Heart right ventricle (tissue), 16 donors: ENCODE results near the gene CDC42BPG. TPM values are rescaled to one million over a fixed set of nuclear protein-coding genes. Genes with fewer than 3 reads are reported as not detected.

Experiments used
- ATAC-seq, 8 donors: fragments of 200-7000 bp; cut with Tn5 transposase; one replicate each; pipeline ENCODE4 v1.9.1; 2020; ENCODE audit warnings: mild to moderate bottlenecking in 8 of 8, moderate library complexity in 8 of 8, moderate number of reproducible peaks in 1 of 8
- DNase-seq, 2 donors: peaks; one replicate each; pipeline ENCODE4 v3.0.0-alpha.2; 2020
- H3K27ac ChIP-seq, 10 donors: fragments of 200-600 bp; sonication (generic) in 2 of 10; one replicate each; pipeline versions ENCODE4 v1.5.0 to v1.8.0; 2020 to 2022; ENCODE audit warnings: mild to moderate bottlenecking in 3 of 10
- H3K27me3 ChIP-seq, 7 donors: fragments of 200-600 bp; one replicate each; pipeline ENCODE4 v1.8.0; 2021 to 2022; ENCODE audit warnings: mild to moderate bottlenecking in 2 of 7
- H3K36me3 ChIP-seq, 9 donors: fragments of 200-600 bp; sonication (generic) in 1 of 9; one replicate each; pipeline versions ENCODE4 v1.5.0 to v1.8.0; 2020 to 2022; ENCODE audit warnings: mild to moderate bottlenecking in 2 of 9
- H3K4me1 ChIP-seq, 9 donors: fragments of 200-600 bp; sonication (generic) in 1 of 9; one replicate each; pipeline versions ENCODE4 v1.5.0 to v1.8.0; 2020 to 2022; ENCODE audit warnings: mild to moderate bottlenecking in 4 of 9
- H3K4me3 ChIP-seq, 10 donors: fragments of 200-600 bp; sonication (generic) in 2 of 10; one replicate each; pipeline versions ENCODE4 v1.5.0 to v1.8.0; 2020 to 2022; ENCODE audit warnings: mild to moderate bottlenecking in 7 of 10, moderate library complexity in 2 of 10
- H3K9me3 ChIP-seq, 11 donors: fragments of 200-600 bp in 10 of 11; sonication (generic) in 2 of 11; one replicate each; pipeline versions ENCODE4 v1.5.0 to v1.8.0; 2013 to 2022; ENCODE audit warnings: mild to moderate bottlenecking in 2 of 11, control low read depth in 1 of 11, moderate library complexity in 1 of 11
- CTCF ChIP-seq, 9 donors: fragments of 200-600 bp; sonication (generic) in 2 of 9; IDR thresholded peaks; one replicate each; pipeline versions ENCODE4 v1.5.0 to v1.8.0; 2021 to 2022; ENCODE audit warnings: antibody characterized with exemption in 9 of 9, mild to moderate bottlenecking in 5 of 9, moderate library complexity in 1 of 9
- WGBS, 2 donors: extraction: QIAGEN DNeasy Blood & Tissue Kit; methylation state at CpG; one replicate each; pipeline ENCODE4 v1.1.7; 2013; ENCODE audit warnings: inconsistent platforms in 1 of 2; 5-methylcytosine and 5-hydroxymethylcytosine counted together
- intact Hi-C, 10 donors: fragments of 100-400 bp; cut with DNase I; formaldehyde crosslinking; loops; one replicate each; pipeline versions ENCODE4 v1.11.1 to v1.14.2; 2022
- polyA plus RNA-seq, 2 donors: library from polyadenylated mRNA; stranded (reverse); fragments of 200-250 nt; gene quantifications; one replicate each; pipeline ENCODE4 v1.2.3, GENCODE V29; 2013
- total RNA-seq, 10 donors: library from RNA; stranded (reverse); fragmentation: NEBNext Ultra II Directional in 3 of 10; extraction: Animal tissue kit (Norgen Biotek cat#: 25700) in 3 of 10; gene quantifications; one replicate each; pipeline versions ENCODE4 v1.2.1 to v1.2.4, GENCODE V29; 2021 to 2023
- donor health status: Arrhythmogenic right ventricular cardiomyopathy.
- donor health status: ischemic (EF 13 %, LVEDD 7.1; RV severe dilation, severe dysfunction).
- donor health status: healthy with polysubstance abuse.
- donor health status: DM: no; HTN: yes; CAD: no.
- donor health status: DM: no; HTN: no; CAD: no.
- donor health status: ischemic (EF 25% LVEDD 6.9; RV normal size, moderate dysfunction).
- donor health status: ischemic (EF 25% LVEDD 5.7; RV mildly dilated, moderate dysfunction).
- donor health status: healthy.
- donor health status: DM: yes; HTN: yes; CAD: no.
- donor health status: Ischemic cardiomyopathy.
- donor health status: ischemic (EF 35%, LVEDD 5.7; RV mildly dilated, moderate dysfunction).
- donor health status: nonischemic (EF 11% LVEDD 7.7; RV severe dilation, severe dysfunction).
- donor health status: DM: yes; HTN: yes; CAD: no.
- donor health status: PGD.
- donor health status: ischemic (EF 29% LVEDD 5.4; RV normal size, mild dysfunction).
- donor health status: nonischemic (EF 23%, LVEDD 6.1; RV moderate dilation, normal function).

CDC42BPG gene
- total and polyA plus RNA-seq, 12 donors, result 0.04 to 1.3 (median 0.27) TPM

GRCh38 chr11:64833509-64833908 is 10.9 kb downstream of the CDC42BPG start:
- no peaks in the 10 kb centered on the region for H3K27me3 ChIP-seq
- no peak overlapping the region for H3K27ac ChIP-seq
- WGBS, 2 donors, result 89 to 96% methylated on average over 10 of the region's 10 CpGs
- intact Hi-C loops, result no loop called here
- ATAC-seq, result no peak
- no peaks in the 10 kb centered on the region for H3K9me3 ChIP-seq
- H3K36me3 ChIP-seq, result no peaks in the 10 kb centered on the region
- DNase-seq, result no peak
- H3K4me3 ChIP-seq, result no peak overlapping the region
- TF ChIP-seq CTCF (IDR thresholded peaks at IDR 0.05), result no peak
- no peaks in the 10 kb centered on the region for H3K4me1 ChIP-seq

DNA sequence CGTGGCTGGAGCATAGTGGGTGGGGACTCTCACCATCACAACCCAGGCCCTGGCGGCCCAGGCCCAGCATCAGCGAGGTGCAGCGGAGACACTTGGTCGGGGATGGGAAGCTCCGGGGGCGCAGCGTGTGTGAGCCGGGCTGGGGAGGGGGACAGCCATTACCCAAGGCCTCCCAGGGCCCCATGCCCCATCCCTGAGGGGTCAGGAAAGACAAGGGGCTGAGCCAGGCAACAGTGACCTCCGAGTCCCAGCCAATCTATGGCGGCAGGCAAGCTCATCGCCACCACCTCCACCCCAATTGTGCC is 11.3 kb downstream of the CDC42BPG start:
- no peaks in the 10 kb centered on the region for H3K27me3 ChIP-seq
- H3K4me3 ChIP-seq, result no peak overlapping the region
- no peaks in the 10 kb centered on the region for H3K9me3 ChIP-seq
- WGBS, 2 donors, result 94 to 95% methylated on average over 12 of the region's 12 CpGs
- no peaks in the 10 kb centered on the region for H3K36me3 ChIP-seq
- H3K4me1 ChIP-seq, result no peaks in the 10 kb centered on the region
- intact Hi-C loops, result no loop called here
- no peak overlapping the region for H3K27ac ChIP-seq
- ATAC-seq (no peak), DNase-seq (no peak)
- TF ChIP-seq CTCF (IDR thresholded peaks at IDR 0.05), result no peak

DNA sequence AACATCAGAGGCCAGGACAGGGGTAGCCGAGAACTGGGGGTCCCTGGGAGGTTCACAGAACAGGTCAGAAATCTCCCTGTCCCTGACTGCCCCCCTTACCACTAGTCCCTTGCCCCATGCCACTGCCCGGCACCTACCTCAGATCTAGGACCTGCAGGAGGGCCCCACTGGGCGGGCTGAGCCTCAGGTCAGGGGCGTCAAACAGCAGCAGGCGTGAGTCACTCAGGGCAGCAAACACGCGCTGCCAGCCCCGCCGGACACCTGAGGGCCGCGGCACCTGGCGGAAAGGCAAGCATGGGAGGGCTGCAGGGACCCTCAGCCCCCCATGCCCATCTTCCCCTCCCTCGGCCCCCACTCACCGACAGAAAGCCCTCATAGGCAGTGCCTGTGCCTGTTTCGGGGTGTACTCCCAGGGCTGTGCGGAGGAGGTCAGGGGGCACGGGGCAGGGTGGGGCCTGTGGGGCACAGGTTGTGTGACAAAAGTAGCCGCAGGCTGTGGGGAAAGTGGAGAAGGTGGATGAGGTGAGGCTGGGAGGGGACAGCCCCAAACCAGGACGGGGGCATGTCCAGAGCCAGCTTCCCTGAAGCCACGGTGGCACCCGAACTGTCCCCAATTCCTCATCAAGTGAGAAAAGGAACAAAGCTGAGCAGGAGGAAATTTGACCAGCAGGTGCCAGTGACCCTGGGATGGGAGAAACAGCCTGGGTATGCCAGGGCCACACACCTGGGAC is 11.8 kb downstream of the CDC42BPG start:
- Histone ChIP-seq H3K4me3 (no peak overlapping the region), H3K36me3 (no peaks in the 10 kb centered on the region), H3K4me1 (no peaks in the 10 kb centered on the region), H3K9me3 (no peaks in the 10 kb centered on the region), H3K27me3 (no peaks in the 10 kb centered on the region), H3K27ac (no peak overlapping the region)
- DNase-seq (no peak), ATAC-seq (no peak)
- no peak for TF ChIP-seq CTCF (IDR thresholded peaks at IDR 0.05)
- intact Hi-C loops, result no loop called here
- 92 to 94% methylated on average over 21 of the region's 21 CpGs for WGBS, 2 donors

- Histone ChIP-seq H3K4me3 (no peak overlapping the region), H3K27me3 (no peaks in the 10 kb centered on the region), H3K9me3 (no peaks in the 10 kb centered on the region), H3K4me1 (no peaks in the 10 kb centered on the region), H3K27ac (no peak overlapping the region), H3K36me3 (no peaks in the 10 kb centered on the region)
- WGBS, 2 donors, result 89 to 91% methylated on average over 24 of the region's 24 CpGs
- intact Hi-C loops, result no loop called here
- no peak for TF ChIP-seq CTCF (IDR thresholded peaks at IDR 0.05)
- DNase-seq (no peak), ATAC-seq (no peak)
These were observed 13.0 kb downstream of the CDC42BPG start for GRCh38 chr11:64831411-64831891.
